Measurements from ENCODE around the gene RPP25.
"Not testable (repeated sequence)": the region's sequence is repeated elsewhere in the genome, so short reads cannot be mapped to it uniquely, and the experiment has no call there.

Gene RPP25

GRCh38 chr15:74917676-74918075, 38.9 kb downstream of the RPP25 start:
- DNase-seq (ENCODE audit: low spot score) = no peak

DNA sequence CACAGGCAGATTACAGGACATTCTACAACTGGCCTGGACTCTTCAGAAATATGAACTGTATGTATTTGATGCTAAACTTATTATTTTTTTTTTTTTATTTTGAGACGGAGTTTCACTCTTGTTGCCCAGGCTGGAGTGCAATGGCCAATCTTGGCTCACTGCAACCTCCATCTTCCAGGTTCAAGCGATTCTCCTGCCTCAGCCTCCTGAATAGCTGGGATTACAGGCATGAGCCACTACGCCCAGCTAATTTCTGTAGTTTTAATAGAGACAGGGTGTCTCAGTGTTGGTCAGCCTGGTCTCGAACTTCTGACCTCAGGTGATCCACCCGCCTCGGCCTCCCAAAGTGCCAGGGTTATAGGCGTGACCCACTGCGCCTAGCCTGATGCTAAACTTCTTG, 42.8 kb downstream of the RPP25 start:
- DNase-seq (ENCODE audit: low spot score) = not testable (repeated sequence)

DNA sequence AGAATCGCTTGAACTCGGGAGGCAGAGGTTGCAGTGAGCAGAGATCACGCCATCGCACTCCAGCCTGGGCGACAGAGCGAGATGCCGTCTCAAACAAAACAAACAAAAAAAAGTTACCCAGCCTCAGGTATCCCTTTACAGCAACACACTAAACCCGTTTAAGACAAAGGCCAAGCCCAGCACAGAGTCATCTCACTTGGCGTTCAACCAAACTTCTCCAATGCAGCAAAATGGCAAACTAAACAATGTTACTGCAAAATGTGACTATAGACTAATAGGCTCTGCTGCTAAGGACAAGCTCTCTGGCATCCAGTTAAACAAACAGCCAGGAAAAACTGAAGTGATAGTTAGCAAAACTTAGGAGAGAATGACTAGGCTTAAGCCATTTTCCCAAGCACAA, 43.5 kb downstream of the RPP25 start:
- DNase-seq (ENCODE audit: low spot score) = no peak

DNA sequence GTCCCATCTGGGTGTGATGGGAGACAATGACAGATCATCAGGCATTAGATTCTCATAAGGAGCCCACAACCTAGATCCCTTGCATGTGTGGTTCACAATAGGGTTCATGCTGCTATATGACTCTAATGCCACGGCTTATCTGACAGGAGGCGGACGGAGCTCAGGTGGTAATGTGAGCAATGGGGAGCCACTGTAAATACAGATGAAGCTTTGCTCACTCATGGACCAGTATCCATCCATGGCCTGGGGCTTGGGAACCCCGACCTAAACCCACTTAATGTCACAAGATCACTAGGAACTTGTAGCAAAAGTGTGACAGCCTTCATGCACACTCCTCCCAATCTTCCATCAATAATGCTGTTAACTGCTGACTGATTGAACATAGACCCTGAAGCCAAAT, 47.9 kb downstream of the RPP25 start:
- DNase-seq (ENCODE audit: low spot score) = no peak

- no peak for DNase-seq (ENCODE audit: low spot score)
These were observed 49.3 kb downstream of the RPP25 start for GRCh38 chr15:74907163-74907870.

DNA sequence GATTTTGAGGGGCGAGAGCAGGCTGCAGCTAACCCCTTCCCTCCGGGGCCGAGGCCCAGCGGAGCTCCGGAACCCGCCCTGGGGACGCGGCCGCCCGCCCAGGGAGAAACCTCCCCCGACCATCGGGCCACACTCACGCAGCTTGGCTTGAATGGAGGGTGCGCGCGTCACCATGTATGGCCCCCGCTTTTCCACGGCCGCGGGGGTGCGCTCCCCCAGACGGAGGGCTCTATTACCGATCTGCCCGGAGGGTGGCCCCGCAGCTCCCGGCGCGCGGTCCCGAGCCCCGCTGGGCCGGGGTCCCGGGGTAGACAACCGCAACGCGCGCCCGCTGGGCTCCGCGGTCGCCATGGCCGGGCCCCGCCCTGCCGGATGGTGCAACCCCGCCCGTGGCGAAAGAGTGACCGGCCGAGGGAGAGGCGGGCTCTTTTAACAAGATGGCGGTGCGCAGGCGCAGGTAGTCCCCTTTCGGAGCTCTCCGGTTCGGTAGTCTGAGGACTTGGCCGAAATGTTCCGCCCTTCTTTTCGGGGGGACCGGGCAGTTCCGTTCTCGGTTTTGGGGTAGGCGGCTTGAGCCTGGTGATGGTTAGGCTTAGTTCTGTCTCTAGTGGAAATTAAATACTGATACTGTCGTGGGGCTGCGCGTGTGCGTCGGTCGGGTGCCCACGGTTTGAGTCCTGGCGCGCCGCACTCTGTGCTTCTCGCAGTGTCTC, 50.0 kb downstream of the RPP25 start, which contains the start of gene FAM219B:
FAM219B (minus strand) TSS at position 402 of the 713 bp plus-strand sequence; CDS start at position 351, 51 bp downstream.
- peak; percentile 88 for DNase-seq (ENCODE audit: low spot score)

DNA sequence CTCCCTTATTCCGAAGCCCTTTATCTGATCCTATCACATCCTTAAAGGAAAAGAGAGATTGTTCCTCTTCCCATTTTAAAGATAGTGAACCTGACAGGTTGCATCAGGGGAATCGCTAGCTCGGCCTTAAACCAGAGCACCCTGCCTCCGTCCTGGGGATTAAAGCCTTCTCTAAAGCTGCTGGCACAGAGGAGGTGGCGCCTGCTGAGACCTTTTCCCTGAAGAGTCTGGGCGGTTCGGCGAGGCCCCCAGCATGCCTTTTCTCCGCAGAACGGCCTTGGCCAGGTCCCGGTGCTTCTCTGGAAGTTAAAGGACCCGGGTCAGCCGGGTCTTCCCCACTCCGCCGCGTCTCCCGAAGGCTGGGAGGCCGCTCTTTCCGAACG, 50.5 kb downstream of the RPP25 start:
- no peak for DNase-seq (ENCODE audit: low spot score)
